Raji (cell line): ENCODE results near the gene IL3RA.

Experiments
- POLR2A ChIP-seq: IDR thresholded peaks from 2 replicates; pipeline ENCODE4 v1.6.1; 2011; ENCODE audit warnings: low read depth, low read length, control low read depth; ENCODE audit not compliant: insufficient read depth

IL3RA gene

DNA sequence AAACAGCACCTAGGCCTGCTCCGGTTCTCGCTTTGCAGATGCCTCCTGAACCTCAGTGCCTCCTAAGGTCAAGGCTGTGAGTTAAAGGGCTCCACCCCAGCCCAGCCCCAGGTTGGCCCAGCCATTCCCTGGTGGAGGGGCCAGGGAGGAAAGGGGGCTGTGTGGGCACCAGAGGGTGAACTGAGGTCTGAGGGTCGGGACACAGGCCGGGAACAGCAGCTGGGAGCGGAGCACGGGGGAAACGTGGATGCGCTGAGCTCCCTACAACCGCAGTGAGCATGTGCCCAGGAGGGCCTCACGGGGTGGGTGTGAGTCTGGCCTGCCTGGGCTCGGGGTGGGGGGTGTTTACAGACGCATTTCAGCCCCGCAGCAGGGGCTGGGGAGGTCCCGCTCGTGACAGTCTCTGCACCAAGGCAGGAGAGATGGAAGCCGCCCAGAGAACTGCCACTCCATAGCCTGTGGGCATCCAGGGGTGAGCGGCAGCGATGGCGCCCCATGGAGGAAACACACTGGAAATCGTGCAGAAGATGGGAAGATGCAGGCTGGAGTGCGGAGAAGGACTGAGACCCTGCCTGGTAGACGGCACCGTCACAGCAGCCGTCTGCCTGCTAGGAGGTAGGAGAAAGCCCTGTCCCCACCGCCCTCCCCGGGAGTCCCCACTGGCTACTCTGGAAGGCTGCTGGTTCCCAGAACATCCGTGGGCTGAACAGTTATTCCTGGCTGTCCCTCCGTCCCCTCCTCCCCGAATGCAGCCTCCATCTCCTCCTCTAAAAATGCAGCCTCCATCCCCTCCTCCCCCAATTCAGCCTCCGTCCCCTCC lies 65.2 kb downstream of the IL3RA start:
- no peak for TF ChIP-seq POLR2A

DNA sequence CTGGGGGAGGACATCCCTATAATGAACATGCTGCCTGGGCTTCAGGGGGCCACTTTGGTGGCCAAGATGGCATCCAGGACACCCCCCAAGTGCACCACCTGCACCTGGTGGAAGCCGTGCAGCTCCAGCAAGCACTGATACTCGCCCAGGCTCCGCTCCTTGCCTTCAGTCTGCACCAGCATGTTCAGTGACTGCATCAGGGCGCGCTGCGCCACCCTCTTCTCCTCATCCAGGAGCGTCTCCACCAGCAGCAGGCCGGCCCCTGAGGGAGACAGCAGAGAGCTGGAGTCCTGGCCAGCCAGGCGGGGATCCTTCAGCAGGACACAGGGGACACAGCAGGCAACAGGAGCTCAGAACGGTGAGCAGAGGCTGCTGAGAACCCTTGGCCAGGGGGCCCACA lies 66.6 kb downstream of the IL3RA start:
- TF ChIP-seq POLR2A = no peak

DNA sequence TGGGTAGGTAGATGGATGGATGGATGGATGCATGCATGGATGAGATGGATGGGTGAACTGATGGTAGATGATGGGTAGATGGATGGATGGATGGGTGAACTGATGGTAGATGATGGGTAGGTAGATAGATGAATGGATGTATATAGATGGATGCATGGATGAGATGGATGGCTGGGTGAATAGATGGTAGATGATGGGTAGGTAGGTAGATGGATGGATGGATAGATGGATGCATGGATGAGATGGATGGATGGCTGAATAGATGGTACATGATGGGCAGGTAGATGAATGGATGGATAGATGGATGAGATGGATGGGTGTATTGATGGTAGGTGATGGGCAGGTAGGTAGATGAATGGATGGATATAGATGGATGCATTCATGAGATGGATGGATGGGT lies 70.5 kb downstream of the IL3RA start:
- no peak for TF ChIP-seq POLR2A

DNA sequence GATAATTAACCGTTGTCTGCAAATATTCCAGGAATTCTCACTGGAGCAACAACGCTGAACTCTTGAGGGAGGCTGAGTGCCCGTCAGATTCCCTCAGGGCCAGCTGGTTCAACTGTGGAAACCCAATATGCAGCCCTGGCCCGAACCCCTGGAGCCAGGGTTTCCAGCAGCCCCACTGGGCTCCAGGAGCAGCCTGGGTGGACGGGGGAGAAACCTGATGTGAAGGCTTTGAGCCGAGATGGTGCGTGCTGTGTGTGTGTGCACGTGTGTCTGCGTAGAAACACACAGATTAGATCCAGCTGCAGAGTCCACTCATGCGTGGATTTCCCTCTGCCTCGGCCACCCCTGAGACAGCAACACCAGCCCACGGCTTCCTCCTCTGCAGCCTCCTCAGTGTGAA lies 74.7 kb downstream of the IL3RA start:
- TF ChIP-seq POLR2A = no peak

DNA sequence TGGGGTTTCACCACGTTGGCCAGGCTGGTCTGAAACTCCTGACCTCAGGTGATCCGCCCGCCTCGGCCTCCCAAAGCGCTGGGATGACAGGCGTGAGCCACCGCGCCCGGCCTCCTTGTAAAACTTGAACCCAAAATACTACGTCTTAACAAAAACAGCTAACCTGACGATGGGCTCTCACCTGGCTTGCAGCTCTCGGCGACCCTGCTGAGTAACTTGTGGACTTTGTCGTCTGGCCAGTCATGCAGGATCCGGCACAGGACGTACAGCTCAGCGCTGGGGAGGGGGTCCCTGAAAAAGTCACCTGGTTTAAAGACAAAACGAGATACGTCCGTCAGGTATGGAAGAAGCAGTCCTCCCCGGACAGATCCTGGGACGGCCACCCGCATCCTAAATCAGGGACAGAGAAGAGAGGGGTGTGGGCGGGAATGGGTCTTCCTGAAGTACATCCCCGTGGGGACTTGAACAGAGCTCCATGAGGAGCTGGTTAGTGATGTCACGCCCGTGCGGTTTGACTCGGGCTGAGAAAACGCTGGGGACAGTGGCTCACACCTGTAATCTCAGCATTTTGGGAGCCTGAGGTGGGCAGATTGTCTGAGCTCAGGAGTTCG lies 76.1 kb downstream of the IL3RA start:
- TF ChIP-seq POLR2A = no peak

DNA sequence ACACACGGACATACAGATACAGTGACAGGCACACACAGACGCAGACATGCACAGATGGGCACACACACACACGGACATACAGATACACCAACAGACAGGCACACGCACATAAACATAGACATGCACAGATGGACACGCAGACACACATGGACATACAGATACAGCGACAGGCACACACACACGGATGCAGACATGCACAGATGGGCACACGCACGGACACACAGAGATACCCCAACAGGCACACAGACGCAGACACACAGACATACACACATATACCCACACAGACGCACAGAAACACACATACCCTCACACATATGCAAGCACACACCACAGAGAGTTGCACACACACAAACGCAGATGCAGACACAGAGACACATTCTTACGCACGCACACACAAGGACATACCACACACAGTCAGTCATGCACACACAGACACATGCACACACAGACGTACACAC lies 79.8 kb downstream of the IL3RA start:
- TF ChIP-seq POLR2A = peak; percentile 33; the same call in 1 of the 2 replicates

DNA sequence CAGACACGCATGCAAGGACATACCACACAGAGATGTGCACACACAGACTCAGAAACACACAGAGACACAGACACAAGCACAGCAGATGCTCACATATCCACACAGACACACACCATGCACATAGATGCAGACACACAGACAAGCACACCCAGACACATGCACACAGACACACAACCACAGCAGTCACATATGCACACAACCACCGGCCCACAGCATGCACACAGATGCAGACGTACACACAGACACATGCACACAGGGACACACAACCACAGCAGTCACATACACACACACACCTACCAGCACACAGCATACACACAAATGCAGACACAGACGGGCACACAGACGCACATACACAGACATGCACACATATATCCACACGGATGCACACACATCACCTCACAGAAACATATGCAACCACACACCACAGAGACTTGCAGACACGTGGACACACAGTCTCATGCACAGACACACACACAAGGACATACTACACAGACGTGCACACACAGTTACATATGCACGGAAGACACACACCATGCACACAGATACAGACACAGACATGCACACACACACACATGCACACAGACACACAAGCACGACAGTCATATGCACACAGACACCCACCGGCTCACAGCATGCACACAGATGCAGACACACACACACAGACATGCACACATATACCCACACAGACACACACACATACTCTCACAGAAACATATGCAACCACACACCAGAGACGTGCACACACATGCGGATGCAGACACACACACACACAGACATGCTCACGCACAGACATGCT lies 80.6 kb downstream of the IL3RA start:
- TF ChIP-seq POLR2A = 0 out of 2 replicates have a peak, but pooled peaks have one; percentile 8

DNA sequence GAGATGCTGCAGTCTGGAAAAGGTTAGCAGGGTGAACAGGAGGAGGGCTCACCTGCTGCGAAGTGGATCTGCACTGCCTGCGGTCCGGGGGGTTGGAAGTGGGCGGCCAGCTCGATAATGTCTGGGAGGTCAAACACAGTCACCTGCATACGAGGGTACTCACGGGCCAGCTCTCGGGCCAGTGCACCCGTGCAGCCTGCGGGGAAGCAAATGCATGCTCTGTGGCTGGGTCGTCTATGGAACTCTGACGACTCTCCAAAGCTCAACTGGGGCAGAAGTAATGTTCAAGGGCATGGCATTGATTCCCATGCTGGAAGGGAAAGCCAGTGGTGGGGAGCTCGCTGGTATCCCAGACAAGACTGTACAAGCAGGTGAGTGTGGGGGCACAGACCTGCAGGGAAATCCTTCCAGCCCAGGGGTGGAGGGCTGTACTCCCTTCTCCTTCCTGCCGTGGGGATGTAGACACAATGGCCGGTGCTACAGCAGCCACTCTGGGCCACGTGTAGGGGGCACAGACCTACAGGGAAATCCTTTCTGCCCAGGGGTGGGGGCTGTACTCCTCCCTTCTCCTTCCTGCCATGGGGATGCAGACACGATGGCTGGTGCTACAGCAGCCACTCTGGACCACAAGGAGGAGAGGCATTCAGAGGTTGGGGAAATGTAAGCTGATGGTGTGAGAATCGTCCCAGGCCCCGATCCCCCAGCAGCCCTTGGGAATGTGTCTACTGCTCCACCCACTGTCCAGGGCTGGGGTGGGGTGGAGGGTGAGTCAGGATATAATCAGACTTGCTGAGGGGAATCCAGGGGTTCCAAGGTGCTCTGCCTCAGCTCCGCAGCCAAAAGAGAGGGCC lies 81.6 kb downstream of the IL3RA start:
- peak; percentile 33; the same call in 1 of the 2 replicates for TF ChIP-seq POLR2A

DNA sequence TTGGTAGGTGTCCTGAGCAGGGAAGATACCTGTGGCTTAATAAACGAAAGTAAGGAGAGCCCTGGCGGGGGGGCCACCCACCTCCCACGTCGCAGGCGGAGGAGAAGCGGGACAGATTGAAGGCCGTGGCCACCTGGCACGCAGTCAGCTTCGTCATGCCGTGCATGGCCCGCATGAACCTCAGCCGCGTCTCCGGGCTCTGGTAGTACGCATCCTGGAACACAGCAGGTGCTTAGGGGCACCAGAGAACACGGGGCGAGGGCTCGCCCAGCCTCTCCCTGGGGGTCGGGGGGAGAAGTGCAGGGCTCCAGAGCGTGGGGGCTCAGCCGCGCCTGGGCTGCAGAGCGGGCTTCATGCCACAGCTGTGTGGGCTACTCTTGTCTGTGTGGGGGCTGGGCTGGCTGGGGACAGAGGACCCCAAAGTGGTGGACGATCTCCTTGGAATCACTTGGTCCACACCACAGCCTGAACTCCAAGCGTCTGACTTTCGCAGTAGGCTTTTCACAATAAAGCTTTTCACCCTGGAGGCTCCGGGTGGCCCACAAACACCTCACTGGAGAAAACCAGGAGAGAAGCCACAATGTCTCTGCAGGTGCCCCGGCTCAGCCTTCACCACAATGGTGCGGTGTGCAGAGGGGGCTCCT lies 82.4 kb downstream of the IL3RA start:
- no peak; the same call in 1 of the 2 replicates for TF ChIP-seq POLR2A

DNA sequence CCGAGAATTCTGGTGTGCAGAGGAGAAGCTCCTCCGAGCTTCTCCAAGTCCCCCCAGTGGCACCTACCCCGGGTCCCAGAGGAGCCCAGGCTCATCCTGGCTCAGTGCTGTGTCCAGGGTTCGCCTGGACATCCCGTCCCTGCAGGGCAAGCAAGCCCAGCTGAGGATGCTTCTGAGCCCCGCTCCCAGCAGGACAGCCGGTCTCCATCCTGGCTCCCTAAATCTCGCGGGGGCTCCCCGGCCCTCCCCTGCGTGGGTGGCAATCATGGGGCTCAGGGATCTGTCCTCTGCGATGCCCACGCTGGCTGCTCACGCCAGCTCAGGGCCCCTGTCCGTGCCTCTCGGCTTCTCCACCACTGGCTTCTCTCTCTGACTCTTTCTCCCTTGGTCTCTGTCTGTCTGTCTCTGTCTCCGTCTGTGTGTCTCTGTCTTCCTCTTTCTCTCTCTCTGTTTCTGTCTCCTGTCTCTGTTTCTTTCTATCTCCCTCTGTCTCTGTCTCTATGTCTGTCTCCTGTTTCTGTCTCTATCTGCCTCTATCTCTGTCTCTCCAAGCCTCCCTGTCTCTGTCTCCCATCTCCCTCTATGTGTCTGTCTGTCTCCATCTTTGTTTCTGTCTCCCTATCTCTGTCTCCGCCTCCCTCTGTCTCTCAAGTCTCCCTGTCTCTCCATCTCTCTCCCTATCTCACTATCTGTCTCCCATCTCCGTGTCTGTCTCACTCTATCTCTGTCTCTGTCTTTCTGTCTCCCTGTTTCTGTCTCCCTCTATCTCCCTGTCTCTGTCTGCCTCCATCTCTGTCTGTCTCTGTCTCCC lies 83.2 kb downstream of the IL3RA start:
- TF ChIP-seq POLR2A = peak; percentile 38

DNA sequence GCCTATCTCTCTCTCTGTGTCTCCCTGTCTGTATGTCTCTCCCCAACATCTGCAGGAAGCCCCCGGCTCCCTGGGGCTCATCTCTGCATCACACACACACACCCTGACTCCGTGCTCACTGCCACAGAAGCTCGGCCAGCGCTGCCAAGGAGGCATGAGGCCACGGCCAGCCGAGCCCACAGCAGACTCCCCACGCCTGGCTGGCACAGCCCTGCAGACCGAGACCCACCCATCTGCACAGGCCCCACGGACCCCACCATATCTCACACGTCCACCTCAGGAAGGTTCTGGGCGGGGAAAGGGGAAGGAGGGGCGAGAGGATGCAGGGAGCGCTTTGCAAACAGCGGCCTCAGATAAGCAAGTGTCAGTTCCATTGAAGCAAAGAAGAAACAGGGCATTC lies 83.8 kb downstream of the IL3RA start:
- no peak; the same call in 1 of the 2 replicates for TF ChIP-seq POLR2A

DNA sequence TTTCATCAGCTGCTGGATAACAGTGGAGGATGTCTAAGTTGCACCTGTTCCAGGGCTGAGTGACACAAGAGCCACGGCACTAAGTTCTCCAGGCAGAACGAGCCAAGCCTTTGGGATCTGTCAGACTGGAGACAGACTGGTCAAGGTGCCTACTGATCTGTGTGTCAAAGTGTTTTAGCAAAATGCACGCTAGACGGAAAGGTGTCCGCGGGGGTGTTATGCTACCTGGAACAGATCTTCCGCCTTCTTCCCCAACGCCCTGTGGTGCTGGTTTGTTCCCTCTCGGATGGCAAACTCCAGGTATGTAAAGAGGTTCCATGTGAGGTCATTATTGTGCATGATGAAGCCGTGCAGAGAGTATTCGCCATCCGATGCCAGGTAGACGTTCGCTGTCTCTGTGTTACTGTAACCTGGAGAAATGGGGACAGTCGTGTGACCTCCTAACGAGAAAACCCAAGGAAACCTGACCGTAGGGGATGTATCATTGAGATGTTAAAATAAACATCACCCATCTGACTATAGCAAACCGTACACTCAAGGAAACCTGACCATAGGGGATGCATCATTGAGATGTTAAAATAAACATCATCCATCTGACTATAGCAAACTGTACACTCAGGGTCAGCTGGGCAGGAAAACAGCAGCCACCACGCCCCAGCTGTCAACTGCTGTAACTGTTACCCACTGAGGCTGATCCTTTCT lies 85.0 kb downstream of the IL3RA start:
- TF ChIP-seq POLR2A = peak; percentile 35; the same call in 1 of the 2 replicates

DNA sequence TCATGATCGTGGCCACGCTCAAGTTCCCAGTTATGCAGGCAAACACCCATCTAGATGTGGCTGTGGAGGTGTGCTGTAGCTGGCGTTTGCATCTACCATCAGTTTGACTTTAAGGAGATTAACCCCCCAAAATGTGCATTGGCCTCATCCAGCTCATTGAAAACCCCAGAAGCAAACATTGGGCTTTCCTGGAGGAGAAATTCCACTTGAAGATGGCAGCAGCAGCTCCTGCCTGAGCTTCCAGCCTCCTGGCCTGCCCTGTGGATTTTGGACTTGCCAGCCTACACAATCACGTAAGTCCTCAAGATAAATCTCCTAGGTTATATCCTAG lies 85.5 kb downstream of the IL3RA start:
- TF ChIP-seq POLR2A = 0 out of 2 replicates have a peak, but pooled peaks have one; percentile 20
